Tibial nerve (tissue), 3 donors: ENCODE results near the gene IP6K2.

Source experiments
- POLR2A ChIP-seq, 2 donors: fragments of 450-650 bp; IDR thresholded peaks; one replicate each; pipeline ENCODE4 v1.6.1; 2017; ENCODE audit warnings: antibody characterized with exemption in 2 of 2, mild to moderate bottlenecking in 2 of 2, moderate library complexity in 2 of 2
- TF ChIP-seq, protein P1 (sequence below), 5 experiments: fragments of 200-600 bp in 3 of 5; fragments of 450-650 bp in 2 of 5; sonication (generic) in 3 of 5; IDR thresholded peaks; one replicate each; pipeline ENCODE4 v1.5.1; 2016 to 2019; ENCODE audit warnings: antibody characterized with exemption in 5 of 5, mild to moderate bottlenecking in 3 of 5, moderate library complexity in 2 of 5

DNA sequence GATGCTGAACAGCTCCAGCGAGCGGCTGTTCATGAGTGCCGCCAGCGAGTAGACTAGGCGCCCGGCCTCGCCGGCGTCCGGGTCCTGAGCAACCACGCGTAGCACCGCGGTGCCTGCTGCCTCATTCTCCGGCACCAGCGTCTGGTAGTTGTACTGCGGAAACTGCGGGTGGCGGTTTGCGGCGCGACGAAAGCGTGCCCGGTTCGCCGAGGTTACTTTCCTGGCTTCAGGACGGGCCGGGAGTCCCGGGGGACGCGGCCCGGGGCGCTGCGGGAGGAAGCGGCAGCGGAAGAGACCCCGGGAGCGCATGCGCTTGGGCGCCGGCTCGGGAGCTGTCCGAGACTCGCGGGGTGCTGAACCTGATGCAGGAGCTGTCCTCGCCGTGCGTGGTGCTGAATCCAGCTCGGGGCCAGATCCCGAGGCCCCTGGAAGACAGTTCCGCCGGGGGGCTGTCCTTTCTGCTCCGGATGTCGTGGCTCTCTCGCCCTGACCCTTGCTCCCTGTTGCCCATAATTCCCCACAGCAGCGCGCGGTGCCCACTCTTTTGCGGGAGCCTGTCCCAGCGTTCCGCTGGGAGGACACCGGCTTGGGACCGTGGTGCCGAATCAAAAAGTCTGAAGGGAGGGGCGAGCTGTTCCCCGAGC, 55.4 kb downstream of the IP6K2 start:
- TF ChIP-seq, protein P1, sequence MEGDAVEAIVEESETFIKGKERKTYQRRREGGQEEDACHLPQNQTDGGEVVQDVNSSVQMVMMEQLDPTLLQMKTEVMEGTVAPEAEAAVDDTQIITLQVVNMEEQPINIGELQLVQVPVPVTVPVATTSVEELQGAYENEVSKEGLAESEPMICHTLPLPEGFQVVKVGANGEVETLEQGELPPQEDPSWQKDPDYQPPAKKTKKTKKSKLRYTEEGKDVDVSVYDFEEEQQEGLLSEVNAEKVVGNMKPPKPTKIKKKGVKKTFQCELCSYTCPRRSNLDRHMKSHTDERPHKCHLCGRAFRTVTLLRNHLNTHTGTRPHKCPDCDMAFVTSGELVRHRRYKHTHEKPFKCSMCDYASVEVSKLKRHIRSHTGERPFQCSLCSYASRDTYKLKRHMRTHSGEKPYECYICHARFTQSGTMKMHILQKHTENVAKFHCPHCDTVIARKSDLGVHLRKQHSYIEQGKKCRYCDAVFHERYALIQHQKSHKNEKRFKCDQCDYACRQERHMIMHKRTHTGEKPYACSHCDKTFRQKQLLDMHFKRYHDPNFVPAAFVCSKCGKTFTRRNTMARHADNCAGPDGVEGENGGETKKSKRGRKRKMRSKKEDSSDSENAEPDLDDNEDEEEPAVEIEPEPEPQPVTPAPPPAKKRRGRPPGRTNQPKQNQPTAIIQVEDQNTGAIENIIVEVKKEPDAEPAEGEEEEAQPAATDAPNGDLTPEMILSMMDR (IDR thresholded peaks at IDR 0.05): peak in 1 of 5 experiments; percentile 10
- TF ChIP-seq POLR2A (IDR thresholded peaks at IDR 0.05): no peak
